NCI-H2196 treated with DMSO at 0.1 percent for 48 hours (cell line): ENCODE data around the gene POU6F2.
"Not testable (repeated sequence)": the region's sequence is repeated elsewhere in the genome, so short reads cannot be mapped to it uniquely, and the experiment has no call there.

Experiments
- DNase-seq: peaks from one replicate; lab custom pipeline; 2025; ENCODE audit not compliant: unreplicated experiment; lab: John Stamatoyannopoulos, UW

Gene POU6F2

DNA sequence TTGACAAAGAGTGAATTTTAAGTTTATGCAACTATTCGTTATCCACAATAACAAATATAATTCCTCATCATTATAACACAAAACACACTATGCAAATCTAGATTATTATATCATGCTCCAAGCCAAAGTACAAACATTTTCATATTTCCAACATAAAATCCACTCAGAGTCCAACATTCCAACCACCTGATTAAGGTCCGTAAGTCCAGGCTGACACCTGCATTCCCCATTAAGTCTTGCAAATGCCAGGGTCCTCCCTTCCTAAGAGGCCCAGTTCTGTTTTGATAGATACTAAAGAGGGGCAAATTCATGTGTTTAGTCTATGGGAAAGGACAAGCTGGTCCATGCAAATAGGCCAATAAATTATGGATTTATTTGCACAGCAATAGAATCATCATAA lies 206.1 kb downstream of the POU6F2 start:
- DNase-seq: no peak

GRCh38 chr7:39184391-39184790 lies 206.7 kb downstream of the POU6F2 start:
- no peak for DNase-seq

GRCh38 chr7:39186131-39186530 lies 208.4 kb downstream of the POU6F2 start:
- DNase-seq: no peak

- DNase-seq: no peak
Observed at GRCh38 chr7:39186671-39187070, 209.0 kb downstream of the POU6F2 start.

DNA sequence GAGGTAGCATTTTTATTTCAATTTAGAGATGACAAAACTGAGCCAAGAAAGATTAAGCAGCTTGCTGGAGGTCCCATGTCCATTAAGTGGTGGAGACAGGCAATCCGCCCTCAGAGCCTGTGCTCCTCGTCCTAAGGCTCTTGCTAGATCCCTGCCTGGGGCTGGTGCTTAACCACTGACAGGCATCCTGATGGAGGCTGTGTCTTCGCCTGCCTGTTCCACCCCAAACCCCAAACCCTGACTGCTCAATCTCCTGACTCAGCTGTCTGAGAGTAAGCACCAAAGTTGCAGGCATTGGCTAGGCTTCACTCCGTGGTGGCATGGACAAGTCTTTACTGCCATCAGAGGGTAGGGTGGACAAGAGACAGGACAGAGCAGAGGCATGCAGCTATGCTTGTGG lies 209.4 kb downstream of the POU6F2 start:
- no peak for DNase-seq

GRCh38 chr7:39192476-39192875 lies 214.8 kb downstream of the POU6F2 start:
- no peak for DNase-seq

GRCh38 chr7:39194388-39194787 lies 216.7 kb downstream of the POU6F2 start:
- not testable (repeated sequence) for DNase-seq

DNA sequence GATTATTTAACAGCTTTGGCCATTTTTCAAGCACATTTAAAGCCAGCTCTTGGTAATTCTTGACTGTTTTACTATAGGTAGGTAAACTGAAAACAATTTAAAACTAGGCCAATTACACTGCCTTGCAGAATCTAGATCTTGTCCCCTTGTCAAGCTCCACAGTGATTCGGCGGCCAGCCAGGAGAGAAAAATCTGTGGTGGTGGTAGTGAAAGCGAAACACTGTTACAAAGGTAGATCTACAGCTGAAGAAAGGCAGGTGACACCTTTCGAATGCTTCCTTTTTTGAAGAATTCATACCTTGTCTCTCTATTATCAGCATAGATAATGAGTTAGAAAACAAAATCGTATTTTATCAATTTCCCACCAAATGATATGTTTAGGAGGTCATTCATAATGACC lies 218.3 kb downstream of the POU6F2 start:
- no peak for DNase-seq

DNA sequence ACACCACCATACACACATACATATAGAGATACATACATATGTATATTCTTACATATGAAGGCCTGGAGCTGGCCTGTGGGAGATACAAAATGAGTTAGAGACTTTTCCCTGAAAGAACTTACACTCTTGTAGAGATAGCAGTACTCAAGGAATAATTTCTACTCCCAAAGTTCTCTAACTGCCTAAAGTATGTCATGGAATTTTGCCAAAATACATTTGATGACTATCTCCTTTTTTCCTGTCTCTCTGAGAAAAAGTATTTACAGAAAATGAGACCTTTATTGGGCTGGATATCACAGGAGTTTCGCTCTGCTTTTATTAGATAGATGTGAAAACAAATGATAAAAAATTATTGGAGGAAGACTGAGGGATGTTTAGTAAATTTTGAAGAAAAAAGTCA lies 220.1 kb downstream of the POU6F2 start:
- DNase-seq: no peak

GRCh38 chr7:39198556-39198955 lies 220.8 kb downstream of the POU6F2 start:
- DNase-seq: no peak

DNA sequence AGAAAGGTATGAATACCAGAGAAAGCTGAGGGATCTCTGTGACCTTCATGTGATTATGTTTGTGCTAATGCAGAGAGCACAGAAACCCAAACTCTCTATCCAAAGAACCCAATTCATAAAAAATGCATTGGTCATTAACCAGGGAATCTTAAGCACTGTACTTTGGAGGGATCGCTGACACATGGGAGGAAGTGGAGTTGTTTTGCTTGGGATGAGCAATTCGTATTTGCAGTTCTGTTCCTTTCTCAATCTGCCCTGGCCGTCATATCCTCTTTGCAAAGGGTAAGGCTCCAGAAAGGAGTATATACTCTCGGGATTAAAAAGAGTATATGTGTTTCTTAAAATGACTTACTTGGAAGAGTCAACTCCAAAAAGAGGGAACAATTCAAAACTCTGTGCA lies 221.3 kb downstream of the POU6F2 start:
- DNase-seq: no peak

GRCh38 chr7:39199951-39200350 lies 222.2 kb downstream of the POU6F2 start:
- no peak for DNase-seq

GRCh38 chr7:39202041-39202440 lies 224.3 kb downstream of the POU6F2 start:
- no peak for DNase-seq

DNA sequence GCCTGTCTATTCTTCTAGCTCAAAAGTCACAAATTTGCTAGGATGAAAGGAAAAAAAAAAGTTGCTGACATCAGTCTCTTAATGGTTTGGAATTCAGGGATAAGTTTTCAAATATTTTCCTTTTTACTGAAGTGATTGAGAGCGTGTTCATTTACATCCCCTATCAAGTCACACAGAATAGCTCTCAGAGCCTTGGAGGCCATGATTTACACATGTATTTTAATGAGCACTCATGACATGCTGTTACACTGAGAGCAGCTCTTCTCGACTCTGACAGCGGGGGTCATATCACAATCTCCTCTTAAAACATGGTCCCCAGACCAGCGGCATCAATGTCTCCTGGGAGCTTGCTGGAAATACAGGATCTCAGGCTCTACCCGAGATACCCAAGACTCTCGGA lies 232.7 kb downstream of the POU6F2 start:
- DNase-seq: no peak

- no peak for DNase-seq
Observed at GRCh38 chr7:39211581-39211980, 233.9 kb downstream of the POU6F2 start.

- no peak for DNase-seq
Observed at GRCh38 chr7:39212876-39213275, 235.2 kb downstream of the POU6F2 start.

DNA sequence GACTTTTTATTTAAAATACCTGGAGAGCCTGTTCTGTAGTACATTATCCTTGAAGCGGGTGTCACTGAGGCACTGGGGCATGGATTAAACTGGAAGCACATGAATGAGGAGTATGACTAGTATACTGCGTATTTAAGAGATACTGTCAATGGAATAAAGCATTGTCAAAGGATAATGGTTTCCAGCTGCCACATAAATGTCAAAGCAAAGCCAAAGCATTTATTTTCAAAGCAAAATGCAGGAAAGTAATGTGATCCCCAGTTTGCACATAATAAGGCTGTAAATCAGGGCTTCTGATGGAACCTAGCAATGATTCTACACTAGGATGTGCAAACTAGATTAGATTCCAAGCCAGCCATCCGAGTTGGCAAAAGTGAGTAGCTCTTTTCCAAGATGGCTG lies 240.1 kb downstream of the POU6F2 start:
- DNase-seq: no peak

DNA sequence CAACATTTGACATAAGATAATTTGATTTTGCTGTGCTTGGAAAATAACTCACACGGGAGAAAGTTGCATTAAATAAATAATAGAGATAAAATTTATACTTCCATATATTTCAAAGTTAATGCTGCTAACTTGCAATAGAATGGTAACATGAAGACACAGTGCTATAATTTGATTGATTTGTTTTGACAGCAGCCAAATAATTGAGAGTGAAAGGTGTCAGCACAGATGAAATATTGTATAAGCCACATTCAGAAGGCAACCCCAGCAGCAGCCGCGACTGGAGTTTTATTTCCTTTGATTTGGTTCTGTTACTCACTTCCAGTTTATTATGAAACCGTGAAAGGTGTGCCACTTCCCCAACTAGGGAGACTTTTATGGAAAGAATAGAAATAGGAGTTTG lies 242.2 kb downstream of the POU6F2 start:
- no peak for DNase-seq

DNA sequence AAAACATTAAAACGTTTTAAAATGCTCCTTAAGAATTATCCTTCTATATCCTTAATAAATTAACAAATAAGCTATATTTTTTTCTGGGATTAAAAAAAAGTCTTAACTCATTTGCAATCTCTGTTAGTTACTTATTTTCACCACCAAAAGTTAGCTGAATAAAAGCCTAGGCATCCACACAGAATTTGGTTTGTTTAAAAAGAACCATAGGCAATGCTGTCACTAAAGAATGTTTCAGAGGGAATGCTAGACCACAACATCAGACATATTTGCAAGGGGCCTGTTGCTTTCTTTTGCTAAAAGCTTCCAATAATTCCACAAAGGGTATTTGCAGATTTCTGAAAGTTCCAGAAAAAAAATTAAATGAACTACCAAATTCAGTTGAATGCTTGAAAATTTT lies 244.2 kb downstream of the POU6F2 start:
- no peak for DNase-seq

- no peak for DNase-seq
Observed at GRCh38 chr7:39228946-39229345, 251.2 kb downstream of the POU6F2 start.

DNA sequence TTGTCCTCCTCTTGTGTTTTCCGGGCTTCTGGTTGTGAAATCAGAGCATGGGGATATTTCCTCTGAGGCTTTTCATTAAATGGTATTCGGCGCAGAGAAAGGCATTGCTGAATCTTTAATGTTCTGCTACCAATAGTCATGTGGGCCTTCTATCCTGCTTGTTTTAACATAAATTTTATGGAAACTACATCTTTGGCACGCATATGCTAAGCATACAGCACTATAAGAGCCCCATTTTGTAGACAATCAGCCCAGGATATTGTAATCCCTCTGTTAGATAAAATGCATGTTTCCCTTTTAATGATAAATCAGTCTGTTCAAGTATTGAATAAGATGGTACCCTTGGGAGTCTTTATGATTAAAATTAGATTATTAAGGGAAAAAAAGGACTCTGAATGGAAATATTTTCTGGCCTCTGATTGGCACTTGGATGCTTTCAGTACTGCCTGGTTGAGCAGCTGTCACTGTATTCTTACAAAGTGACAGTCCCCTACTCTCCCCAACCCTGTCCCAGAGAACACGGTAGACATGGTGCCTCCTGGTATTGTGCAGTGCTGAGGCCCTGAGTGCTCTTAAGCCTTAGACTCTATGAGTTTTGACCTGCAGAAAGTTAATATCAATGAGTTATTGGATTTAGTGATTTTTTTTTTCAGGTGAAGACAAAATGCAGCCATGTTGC lies 256.3 kb downstream of the POU6F2 start:
- DNase-seq: no peak

- DNase-seq: no peak
Observed at GRCh38 chr7:39238234-39238869, 260.6 kb downstream of the POU6F2 start.

DNA sequence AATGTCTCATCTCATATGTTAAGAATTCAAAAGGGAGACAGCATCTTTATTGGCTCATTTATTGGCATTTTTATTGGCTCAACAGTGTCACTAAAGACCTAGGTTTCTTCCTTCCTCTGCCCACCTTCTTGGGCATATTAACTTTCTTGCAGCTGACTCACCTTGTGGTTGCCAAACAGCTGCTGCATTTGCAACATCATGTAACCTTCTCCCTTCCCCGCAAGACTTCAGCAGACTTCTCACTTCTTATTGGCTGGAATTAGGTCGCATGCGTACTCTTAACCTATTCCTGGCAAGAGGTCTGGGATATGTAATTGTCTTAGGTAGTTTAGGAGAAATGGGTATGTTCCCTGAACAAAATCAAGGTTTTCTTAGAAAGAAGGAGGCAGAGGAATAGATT lies 263.2 kb downstream of the POU6F2 start:
- no peak for DNase-seq
